K562 (cell line): ENCODE data around the gene RNPEPL1. TPM values are rescaled to one million over a fixed set of nuclear protein-coding genes. Genes with fewer than 3 reads are reported as not detected.

ENCODE experiments used
- ATAC-seq: fragments of 200-7000 bp; cut with Tn5 transposase; 3 replicates; pipeline ENCODE4 v1.9.1; 2020; ENCODE audit warnings: moderate library complexity
- BruUV-seq: library from RNA; stranded (reverse); fragments of 400-500 nt; replicated peaks from 2 replicates; lab custom pipeline; 2021; lab: Mats Ljungman, UMichigan
- CTCF ChIA-PET: fragments of 300-600 bp; formaldehyde crosslinking; extraction: SDS; loops from one replicate; lab custom pipeline; 2021; ENCODE audit warnings: low intra/inter-chr PET ratio; lab: Yijun Ruan, JAX
- POLR2A ChIA-PET: fragments of 300-600, 350-650 bp; sonication (Branson Sonifier 250); formaldehyde crosslinking; extraction: SDS; loops from one replicate; lab custom pipeline; 2021; ENCODE audit warnings: antibody characterized with exemption, inconsistent platforms; lab: Yijun Ruan, JAX
- DNase-seq, 4 experiments: peaks; one replicate each; pipeline versions ENCODE4 v3.0.0 to v3.0.0-alpha.2; 2011 to 2018; ENCODE audit warnings: low spot score in 3 of 4, mixed read lengths in 3 of 4; ENCODE audit errors: extremely low read depth in 1 of 4
- FAIRE-seq: peaks from 2 replicates; lab custom pipeline; 2011; peaks lifted over from hg19 to GRCh38; lab: Jason Lieb, UNC
- H2AFZ ChIP-seq: 2 replicates; pipeline ENCODE4 v1.6.0; 2011; ENCODE audit warnings: low read depth, low read length, control low read depth, inconsistent platforms
- H3K27ac ChIP-seq: fragments of 200-600 bp; 3 replicates; pipeline ENCODE4 v1.8.0; 2011; ENCODE audit warnings: low read depth, mild to moderate bottlenecking, control low read depth, inconsistent platforms, low read length, moderate library complexity, mixed read lengths; ENCODE audit errors: extremely low read depth
- H3K27me3 ChIP-seq, 2 experiments: fragments of 300-600 bp in 1 of 2; 2 replicates in 1 of 2; 3 replicates in 1 of 2; pipeline versions ENCODE4 v1.6.0 to v1.8.0; 2011; ENCODE audit warnings: inconsistent platforms in 2 of 2, low read length in 2 of 2, mild to moderate bottlenecking in 1 of 2, mixed read lengths in 1 of 2, moderate library complexity in 1 of 2; ENCODE audit not compliant: control insufficient read depth in 2 of 2, insufficient read depth in 2 of 2
- H3K36me3 ChIP-seq: fragments of 300-600 bp; 3 replicates; pipeline ENCODE4 v1.8.0; 2011; ENCODE audit warnings: mild to moderate bottlenecking, low read length, inconsistent platforms; ENCODE audit not compliant: control insufficient read depth, insufficient read depth
- H3K4me1 ChIP-seq, 2 experiments: fragments of 200-600 bp in 1 of 2; replicated peaks in 1 of 2; 2 replicates in 1 of 2; 3 replicates in 1 of 2; pipeline versions ENCODE4 v1.5.1 to v1.8.0; 2011; ENCODE audit warnings: inconsistent platforms in 2 of 2, low read length in 2 of 2, mild to moderate bottlenecking in 1 of 2, mixed read lengths in 1 of 2, moderate library complexity in 1 of 2; ENCODE audit not compliant: control insufficient read depth in 2 of 2, insufficient read depth in 2 of 2
- H3K4me2 ChIP-seq: 2 replicates; pipeline ENCODE4 v1.6.1; 2011; ENCODE audit warnings: low read length, control low read depth, inconsistent platforms, mixed read lengths; ENCODE audit not compliant: insufficient read depth
- H3K4me3 ChIP-seq: fragments of 200-600 bp; sonication (generic), shearing (Covaris generic); 2 replicates; pipeline ENCODE4 v1.5.1; 2016; ENCODE audit warnings: control low read depth, inconsistent platforms
- H3K79me2 ChIP-seq: fragments of 200-600 bp; 3 replicates; pipeline ENCODE4 v1.8.0; 2011; ENCODE audit warnings: low read length, inconsistent platforms; ENCODE audit not compliant: control insufficient read depth, insufficient read depth
- H3K9ac ChIP-seq, 2 experiments: 2 replicates each; pipeline versions ENCODE4 v1.6.0 to v1.6.1; 2011; ENCODE audit warnings: low read depth in 2 of 2, low read length in 2 of 2, control low read depth in 1 of 2, inconsistent platforms in 1 of 2, mild to moderate bottlenecking in 1 of 2, mixed read lengths in 1 of 2; ENCODE audit not compliant: insufficient read depth in 1 of 2
- H3K9me1 ChIP-seq: one replicate; pipeline ENCODE4 v1.6.0; 2011; ENCODE audit warnings: inconsistent platforms, mild to moderate bottlenecking, low read length, moderate library complexity; ENCODE audit not compliant: control insufficient read depth, insufficient read depth
- H3K9me3 ChIP-seq: replicated peaks from 2 replicates; pipeline ENCODE4 v1.5.1; 2011; ENCODE audit warnings: low read depth, low read length, inconsistent platforms; ENCODE audit not compliant: control insufficient read depth, insufficient read depth
- H4K20me1 ChIP-seq: replicated peaks from 2 replicates; pipeline ENCODE4 v1.6.1; 2011; ENCODE audit warnings: low read length, inconsistent platforms, mixed read lengths; ENCODE audit not compliant: control insufficient read depth, insufficient read depth
- ARID4B ChIP-seq: sonication (generic); formaldehyde crosslinking; IDR thresholded peaks from 2 replicates; pipeline ENCODE4 v1.8.0; 2022; ENCODE audit warnings: mild to moderate bottlenecking, missing genetic modification reagents
- MAX ChIP-seq: sonication (generic); formaldehyde crosslinking; IDR thresholded peaks from 2 replicates; pipeline ENCODE4 v1.9.0; 2022; ENCODE audit warnings: mild to moderate bottlenecking, missing genetic modification reagents
- RBFOX2 ChIP-seq: fragments of 200-400 bp; formaldehyde crosslinking; IDR thresholded peaks from 2 replicates; pipeline ENCODE4 v1.6.1; 2017; ENCODE audit warnings: low read depth, mild to moderate bottlenecking, low read length, moderate library complexity
- WGBS: fragments of 100-300 bp; shearing (Covaris generic); methylation state at CpG from one replicate; pipeline ENCODE4 v1.1.6; 2016; ENCODE audit warnings: low coverage, mixed read lengths; ENCODE audit not compliant: insufficient coverage; ENCODE audit errors: missing lambda C conversion rate; 5-methylcytosine and 5-hydroxymethylcytosine counted together
- in situ Hi-C: fragments of 300-500 bp; cut with MboI; formaldehyde crosslinking; loops from 4 replicates; pipeline ENCODE4 v1.15.0; 2018; ENCODE audit warnings: inconsistent platforms, mixed read lengths
- intact Hi-C: fragments of 100-400 bp; cut with micrococcal nuclease; formaldehyde crosslinking; loops from 2 replicates; pipeline ENCODE4 v1.14.2; 2022
- polyA plus RNA-seq, 8 experiments: library from polyadenylated mRNA; depleted of rRNA in 4 of 8; stranded (reverse) in 5 of 8; unstranded in 3 of 8; fragments of >200 nt; fragmentation: Nextera tagmentation in 2 of 8; fragmentation: Illumina TruSeq in 1 of 8; extraction: Ambion mirVana in 2 of 8; extraction: Trizol in 1 of 8; gene quantifications; 2 replicates each; pipeline versions ENCODE4 v1.2.1 to v1.2.3, GENCODE V29; 2011 to 2014; ENCODE audit warnings: inconsistent platforms in 1 of 8, missing spikeins in 1 of 8
- total RNA-seq, 7 experiments: library from RNA; depleted of rRNA in 6 of 7; stranded (reverse); fragments of >200 nt in 6 of 7; fragmentation: Illumina TruSeq in 2 of 7; extraction: Trizol in 2 of 7; gene quantifications; 2 replicates each; pipeline versions ENCODE4 v1.2.1 to v1.2.3, GENCODE V29; 2011 to 2021; ENCODE audit warnings: low replicate concordance in 1 of 7

RNPEPL1 gene
- total and polyA plus RNA-seq, 9 of the 15 experiments (the other 6 are each of a cell fraction or from before 2014, with no cell fraction given), result 0.07 to 38.7 (median 5.6) TPM

- in situ Hi-C loops (no loop called here), intact Hi-C loops (loop anchor here (10.0 kb wide), 1 partner anchor 55 kb away; no protein-coding TSS in a partner anchor)
- peaks cover 8% of the 10 kb centered on the region; the same call in 2 of the 3 replicates for H3K36me3 ChIP-seq
- TF ChIP-seq RBFOX2 (peak; percentile 22; the same call in 1 of the 2 replicates), MAX (CRISPR knock-in tag) (no peak), ARID4B (0 out of 2 replicates have a peak, but pooled peaks have one; percentile 21)
- no peaks in the 10 kb centered on the region for H3K27me3 ChIP-seq
- H3K9me1 ChIP-seq, result no peaks in the 10 kb centered on the region
- POLR2A ChIA-PET, result interaction anchor here (1.4 kb wide), 1 partner anchor 11 kb away, joined by 5 read pairs; no protein-coding TSS in a partner anchor
- no peaks in the 10 kb centered on the region for H3K9me3 ChIP-seq
- no peak for FAIRE-seq
- H4K20me1 ChIP-seq, result no peaks in the 10 kb centered on the region
- TSS peak; percentile 33 for BruUV-seq
- peaks cover 18 to 77% of the 10 kb centered on the region in 2 experiments for H3K4me1 ChIP-seq
- 41% methylated on average over 9 of the region's 9 CpGs for WGBS
- no peak overlapping the region; the same call in 2 of the 3 replicates for H3K27ac ChIP-seq
- peak overlapping the region; percentile 42 to 89; a peak in 3 of 4 replicates for H3K9ac ChIP-seq
- H3K79me2 ChIP-seq, result peaks cover 52% of the 10 kb centered on the region
- no peak for DNase-seq
- peak overlapping the region; percentile 58 for H3K4me3 ChIP-seq
- peak overlapping the region; percentile 77 for H3K4me2 ChIP-seq
- CTCF ChIA-PET, result no interaction called here
- no peak for ATAC-seq
- no peak overlapping the region for H2AFZ ChIP-seq
Measured at GRCh38 chr2:240569523-240569997, 1.3 kb downstream of the RNPEPL1 start.
